GM12872 (cell line): ENCODE measurements around the gene GLI3.

Experiments used
- TF ChIP-seq, protein P1 (sequence below): IDR thresholded peaks from 3 replicates; pipeline ENCODE4 v1.5.1; 2011; ENCODE audit warnings: low read depth, mild to moderate bottlenecking, low read length, moderate library complexity; ENCODE audit not compliant: insufficient read depth

The GLI3 gene

DNA sequence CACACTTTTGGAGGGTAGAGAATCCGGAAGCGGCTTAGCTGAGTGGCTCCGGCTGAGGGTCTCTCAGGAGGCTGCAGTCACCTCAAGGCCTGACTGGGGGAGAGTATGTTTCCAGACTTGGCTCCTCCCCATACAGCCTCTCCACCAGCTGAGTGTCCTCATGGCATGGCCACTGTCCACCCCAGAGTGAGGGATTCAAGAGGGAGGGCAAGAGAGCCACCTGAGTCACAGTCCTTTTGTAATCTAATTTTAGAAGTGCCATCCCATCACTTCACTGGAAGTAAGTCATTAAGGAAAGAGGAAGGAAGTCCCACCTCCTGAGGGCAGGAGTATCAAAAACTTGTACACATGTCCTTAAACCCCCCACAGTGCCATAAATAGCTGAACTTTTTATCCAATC lies 134.0 kb downstream of the GLI3 start:
- TF ChIP-seq, protein P1, sequence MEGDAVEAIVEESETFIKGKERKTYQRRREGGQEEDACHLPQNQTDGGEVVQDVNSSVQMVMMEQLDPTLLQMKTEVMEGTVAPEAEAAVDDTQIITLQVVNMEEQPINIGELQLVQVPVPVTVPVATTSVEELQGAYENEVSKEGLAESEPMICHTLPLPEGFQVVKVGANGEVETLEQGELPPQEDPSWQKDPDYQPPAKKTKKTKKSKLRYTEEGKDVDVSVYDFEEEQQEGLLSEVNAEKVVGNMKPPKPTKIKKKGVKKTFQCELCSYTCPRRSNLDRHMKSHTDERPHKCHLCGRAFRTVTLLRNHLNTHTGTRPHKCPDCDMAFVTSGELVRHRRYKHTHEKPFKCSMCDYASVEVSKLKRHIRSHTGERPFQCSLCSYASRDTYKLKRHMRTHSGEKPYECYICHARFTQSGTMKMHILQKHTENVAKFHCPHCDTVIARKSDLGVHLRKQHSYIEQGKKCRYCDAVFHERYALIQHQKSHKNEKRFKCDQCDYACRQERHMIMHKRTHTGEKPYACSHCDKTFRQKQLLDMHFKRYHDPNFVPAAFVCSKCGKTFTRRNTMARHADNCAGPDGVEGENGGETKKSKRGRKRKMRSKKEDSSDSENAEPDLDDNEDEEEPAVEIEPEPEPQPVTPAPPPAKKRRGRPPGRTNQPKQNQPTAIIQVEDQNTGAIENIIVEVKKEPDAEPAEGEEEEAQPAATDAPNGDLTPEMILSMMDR: no peak

DNA sequence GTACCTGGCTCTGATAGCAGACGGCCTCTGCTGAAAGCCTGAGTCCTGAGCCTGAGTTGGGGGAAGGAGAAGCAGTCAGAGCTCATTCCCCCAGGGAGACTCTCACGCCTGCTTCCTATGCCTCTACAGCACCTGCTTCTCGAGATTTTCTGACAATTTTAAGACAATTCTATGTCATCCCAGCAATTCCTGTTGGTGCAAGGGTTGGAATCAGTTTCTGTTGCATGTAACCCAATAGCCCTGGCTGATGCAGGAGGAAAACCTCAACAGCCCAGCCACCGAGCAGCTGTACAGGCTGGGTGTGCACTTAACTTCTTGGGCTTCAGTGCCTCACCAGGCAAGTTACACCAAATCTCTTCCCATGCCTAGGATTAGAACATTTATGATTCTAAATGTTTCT lies 134.7 kb downstream of the GLI3 start:
- TF ChIP-seq, protein P1: no peak

DNA sequence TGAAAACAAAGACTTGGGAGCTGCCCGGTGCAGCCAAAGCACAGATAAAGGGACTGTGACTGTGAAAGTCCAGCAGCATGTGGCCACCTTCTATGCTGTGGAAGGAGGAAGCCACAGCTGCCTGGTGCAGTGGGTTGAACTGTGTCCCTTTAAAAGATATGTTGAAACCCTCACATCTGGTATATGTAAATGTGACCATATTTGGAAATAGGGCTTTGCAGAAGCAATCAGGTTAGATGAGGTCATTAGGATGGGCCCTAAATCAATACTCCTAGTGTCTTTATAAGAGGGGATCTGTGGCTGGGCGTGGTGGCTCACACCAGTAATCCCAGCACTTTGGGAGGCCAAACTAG lies 136.9 kb downstream of the GLI3 start:
- TF ChIP-seq, protein P1: no peak

DNA sequence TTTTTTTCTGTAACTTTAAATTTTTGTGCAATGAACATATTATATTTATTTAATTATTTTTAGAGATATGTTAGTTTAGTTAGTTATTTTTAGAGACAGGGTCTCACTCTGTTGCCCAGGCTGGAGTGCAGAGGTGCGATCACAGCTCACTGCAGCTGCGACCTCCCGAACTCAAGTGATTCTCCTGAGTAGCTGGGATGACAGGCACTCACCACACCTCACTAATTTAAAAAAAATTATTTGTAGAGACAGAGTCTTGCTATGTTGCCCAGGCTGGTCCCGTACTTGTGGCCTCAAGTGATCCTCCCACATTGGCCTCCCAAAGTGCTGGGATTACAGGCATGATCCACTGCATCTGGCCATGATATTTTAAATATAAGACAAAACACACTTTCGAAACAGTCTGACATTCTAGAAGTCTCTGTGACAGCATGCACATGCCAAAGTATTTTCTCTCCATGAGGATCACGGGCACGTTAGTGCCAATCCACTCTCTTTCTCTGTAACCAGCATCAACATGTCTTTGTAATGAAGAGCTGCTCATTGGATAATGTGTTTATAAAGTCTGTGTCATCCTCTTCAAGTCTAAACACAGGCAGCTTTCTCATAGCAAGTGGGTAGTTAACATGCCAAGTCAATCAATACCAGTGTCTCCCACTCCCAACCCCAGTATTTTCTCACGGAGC lies 137.4 kb downstream of the GLI3 start:
- TF ChIP-seq, protein P1: no peak

DNA sequence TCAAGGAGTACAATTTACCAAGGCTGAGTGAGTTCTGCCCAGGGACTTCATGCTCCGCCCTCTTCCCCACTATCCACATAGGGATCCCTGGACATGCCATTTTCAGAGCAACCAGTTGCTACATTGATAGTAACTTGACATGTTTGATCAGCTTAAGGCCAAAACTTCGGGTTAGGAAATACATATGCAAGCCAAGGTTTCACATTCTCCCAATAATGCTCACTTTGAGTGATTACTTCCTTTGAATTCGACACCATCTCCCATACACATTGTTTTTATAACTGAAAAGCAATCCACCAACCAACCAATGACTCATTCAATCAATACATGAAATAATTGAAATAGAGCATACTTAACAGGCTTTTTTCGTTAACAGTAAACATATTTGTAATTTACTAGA lies 137.9 kb downstream of the GLI3 start:
- TF ChIP-seq, protein P1: no peak

DNA sequence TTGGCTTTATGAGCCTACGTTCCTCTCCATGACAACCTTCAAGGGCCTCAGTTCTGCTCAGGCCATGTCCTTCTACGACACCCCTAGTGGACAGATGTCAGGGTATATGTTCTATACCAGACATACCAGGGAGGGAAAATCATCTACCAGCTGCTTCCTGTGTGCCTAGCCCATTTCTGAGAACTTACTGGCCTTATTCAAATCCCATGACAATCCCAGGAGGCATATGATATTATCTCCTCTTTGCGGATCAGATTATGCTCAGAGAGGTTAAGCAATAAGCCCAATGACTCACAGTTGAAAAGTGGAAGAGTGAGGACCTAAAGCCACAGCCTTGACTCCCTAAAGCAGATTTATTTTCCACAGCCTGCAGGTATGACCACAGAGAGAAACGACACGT lies 139.3 kb downstream of the GLI3 start:
- TF ChIP-seq, protein P1: no peak

DNA sequence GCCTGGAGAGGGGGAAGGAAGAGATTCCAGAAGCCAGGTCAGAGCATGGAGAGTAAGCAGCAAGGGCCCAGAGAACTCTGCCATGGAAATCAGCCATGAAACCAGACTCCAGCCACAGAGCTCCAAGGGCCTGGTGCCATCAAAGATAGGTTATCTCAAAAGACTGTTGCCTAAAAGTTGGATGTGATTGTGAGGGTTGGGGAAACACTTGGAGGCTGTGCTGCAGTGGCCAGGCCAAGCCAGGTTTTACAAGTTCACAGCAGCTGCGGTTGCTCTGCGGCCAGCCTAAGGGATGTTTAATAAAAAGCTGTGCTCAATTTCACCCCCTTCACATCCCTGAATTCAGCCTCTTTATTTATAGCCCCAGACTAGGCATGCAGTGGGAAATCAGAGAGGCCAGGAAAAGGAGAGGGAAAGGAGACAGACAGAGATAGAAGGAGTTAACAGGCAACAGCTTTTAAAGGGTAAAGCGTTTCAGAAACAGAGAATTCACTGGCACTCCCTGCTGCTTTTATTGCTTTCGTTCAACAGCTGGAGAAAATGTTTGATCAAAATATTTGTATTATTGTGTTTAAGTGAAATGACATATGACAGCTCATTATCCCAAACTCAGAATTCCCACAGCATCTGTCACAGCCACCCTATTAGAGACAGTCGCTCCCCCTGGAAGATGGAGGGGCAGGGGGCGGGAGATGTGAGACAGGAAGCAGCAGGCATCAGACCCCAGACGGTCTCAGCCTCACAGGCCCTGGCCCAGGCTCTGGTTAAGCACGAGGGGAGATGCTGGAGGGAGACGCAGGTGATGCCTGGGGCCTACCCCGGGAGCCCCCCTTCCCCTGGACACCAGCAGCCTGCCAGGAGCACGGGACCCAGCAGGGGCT lies 140.1 kb downstream of the GLI3 start:
- TF ChIP-seq, protein P1: no peak
